NCI-H1105 treated with DMSO at 0.1 percent for 48 hours (cell line): ENCODE data around the gene KDM4D.
"Not testable (repeated sequence)": the region's sequence is repeated elsewhere in the genome, so short reads cannot be mapped to it uniquely, and the experiment has no call there.

Source experiments
- DNase-seq: peaks from one replicate; lab custom pipeline; 2025; lab: John Stamatoyannopoulos, UW

Gene KDM4D

GRCh38 chr11:94973099-94973968, at the start of gene KDM4D, which contains the start of gene CWC15:
Gene KDM4D (plus strand): TSS chr11:94973709. CDS start chr11:94997373, 23,664 bp downstream.
Gene CWC15 (minus strand): TSS chr11:94973556. CDS start chr11:94972185, 1,371 bp downstream.
- DNase-seq, result peak; percentile 96

GRCh38 chr11:94924171-94924572, 49.3 kb upstream of the KDM4D start:
- no peak for DNase-seq

- DNase-seq, result no peak
Observed at GRCh38 chr11:94924612-94925011, 48.9 kb upstream of the KDM4D start.

GRCh38 chr11:94925422-94926270, 47.9 kb upstream of the KDM4D start:
- no peak for DNase-seq

GRCh38 chr11:94926271-94926625, 47.3 kb upstream of the KDM4D start:
- DNase-seq, result no peak

- no peak for DNase-seq
Observed at GRCh38 chr11:94926698-94927237, 46.7 kb upstream of the KDM4D start.

GRCh38 chr11:94928117-94928990, 45.2 kb upstream of the KDM4D start:
- no peak for DNase-seq

- not testable (repeated sequence) for DNase-seq
Observed at GRCh38 chr11:94932072-94932471, 41.4 kb upstream of the KDM4D start.

GRCh38 chr11:94932503-94932902, 41.0 kb upstream of the KDM4D start:
- no peak for DNase-seq

- no peak for DNase-seq
Observed at GRCh38 chr11:94933223-94934130, 40.0 kb upstream of the KDM4D start.

GRCh38 chr11:94934362-94934761, 39.1 kb upstream of the KDM4D start:
- DNase-seq, result peak; percentile 18

- no peak for DNase-seq
Observed at GRCh38 chr11:94934846-94935245, 38.7 kb upstream of the KDM4D start.

- peak; percentile 6 for DNase-seq
Observed at GRCh38 chr11:94938095-94939055, 35.1 kb upstream of the KDM4D start.

GRCh38 chr11:94939346-94939745, 34.2 kb upstream of the KDM4D start:
- no peak for DNase-seq

GRCh38 chr11:94941131-94941530, 32.4 kb upstream of the KDM4D start:
- no peak for DNase-seq

- no peak for DNase-seq
Observed at GRCh38 chr11:94946812-94947211, 26.7 kb upstream of the KDM4D start.

GRCh38 chr11:94948070-94948617, 25.4 kb upstream of the KDM4D start:
- DNase-seq, result no peak

- DNase-seq, result no peak
Observed at GRCh38 chr11:94954753-94955152, 18.8 kb upstream of the KDM4D start.

GRCh38 chr11:94956963-94957362, 16.5 kb upstream of the KDM4D start:
- no peak for DNase-seq
